K562 (cell line): Measurements from ENCODE around the gene TMEM108. TPM values are rescaled to one million over a fixed set of nuclear protein-coding genes. Genes with fewer than 3 reads are reported as not detected.

Source experiments
- ATAC-seq: fragments of 200-7000 bp; cut with Tn5 transposase; 3 replicates; pipeline ENCODE4 v1.9.1; 2020; ENCODE audit warnings: moderate library complexity
- BruUV-seq: library from RNA; stranded (reverse); fragments of 400-500 nt; replicated peaks from 2 replicates; lab custom pipeline; 2021; lab: Mats Ljungman, UMichigan
- CTCF ChIA-PET: fragments of 300-600 bp; formaldehyde crosslinking; extraction: SDS; loops from one replicate; lab custom pipeline; 2021; ENCODE audit warnings: low intra/inter-chr PET ratio; lab: Yijun Ruan, JAX
- POLR2A ChIA-PET: fragments of 300-600, 350-650 bp; sonication (Branson Sonifier 250); formaldehyde crosslinking; extraction: SDS; loops from one replicate; lab custom pipeline; 2021; ENCODE audit warnings: antibody characterized with exemption, inconsistent platforms; lab: Yijun Ruan, JAX
- DNase-seq, 4 experiments: peaks; one replicate each; pipeline versions ENCODE4 v3.0.0 to v3.0.0-alpha.2; 2011 to 2018; ENCODE audit warnings: low spot score in 3 of 4, mixed read lengths in 3 of 4; ENCODE audit errors: extremely low read depth in 1 of 4
- FAIRE-seq: peaks from 2 replicates; lab custom pipeline; 2011; peaks lifted over from hg19 to GRCh38; lab: Jason Lieb, UNC
- H2AFZ ChIP-seq: 2 replicates; pipeline ENCODE4 v1.6.0; 2011; ENCODE audit warnings: low read depth, low read length, control low read depth, inconsistent platforms
- H3K27ac ChIP-seq: fragments of 200-600 bp; 3 replicates; pipeline ENCODE4 v1.8.0; 2011; ENCODE audit warnings: low read depth, mild to moderate bottlenecking, control low read depth, inconsistent platforms, low read length, moderate library complexity, mixed read lengths; ENCODE audit errors: extremely low read depth
- H3K27me3 ChIP-seq, 2 experiments: fragments of 300-600 bp in 1 of 2; 2 replicates in 1 of 2; 3 replicates in 1 of 2; pipeline versions ENCODE4 v1.6.0 to v1.8.0; 2011; ENCODE audit warnings: inconsistent platforms in 2 of 2, low read length in 2 of 2, mild to moderate bottlenecking in 1 of 2, mixed read lengths in 1 of 2, moderate library complexity in 1 of 2; ENCODE audit not compliant: control insufficient read depth in 2 of 2, insufficient read depth in 2 of 2
- H3K36me3 ChIP-seq: fragments of 300-600 bp; 3 replicates; pipeline ENCODE4 v1.8.0; 2011; ENCODE audit warnings: mild to moderate bottlenecking, low read length, inconsistent platforms; ENCODE audit not compliant: control insufficient read depth, insufficient read depth
- H3K4me1 ChIP-seq, 2 experiments: fragments of 200-600 bp in 1 of 2; replicated peaks in 1 of 2; 2 replicates in 1 of 2; 3 replicates in 1 of 2; pipeline versions ENCODE4 v1.5.1 to v1.8.0; 2011; ENCODE audit warnings: inconsistent platforms in 2 of 2, low read length in 2 of 2, mild to moderate bottlenecking in 1 of 2, mixed read lengths in 1 of 2, moderate library complexity in 1 of 2; ENCODE audit not compliant: control insufficient read depth in 2 of 2, insufficient read depth in 2 of 2
- H3K4me2 ChIP-seq: 2 replicates; pipeline ENCODE4 v1.6.1; 2011; ENCODE audit warnings: low read length, control low read depth, inconsistent platforms, mixed read lengths; ENCODE audit not compliant: insufficient read depth
- H3K4me3 ChIP-seq: fragments of 200-600 bp; sonication (generic), shearing (Covaris generic); 2 replicates; pipeline ENCODE4 v1.5.1; 2016; ENCODE audit warnings: control low read depth, inconsistent platforms
- H3K79me2 ChIP-seq: fragments of 200-600 bp; 3 replicates; pipeline ENCODE4 v1.8.0; 2011; ENCODE audit warnings: low read length, inconsistent platforms; ENCODE audit not compliant: control insufficient read depth, insufficient read depth
- H3K9ac ChIP-seq, 2 experiments: 2 replicates each; pipeline versions ENCODE4 v1.6.0 to v1.6.1; 2011; ENCODE audit warnings: low read depth in 2 of 2, low read length in 2 of 2, control low read depth in 1 of 2, inconsistent platforms in 1 of 2, mild to moderate bottlenecking in 1 of 2, mixed read lengths in 1 of 2; ENCODE audit not compliant: insufficient read depth in 1 of 2
- H3K9me1 ChIP-seq: one replicate; pipeline ENCODE4 v1.6.0; 2011; ENCODE audit warnings: inconsistent platforms, mild to moderate bottlenecking, low read length, moderate library complexity; ENCODE audit not compliant: control insufficient read depth, insufficient read depth
- H3K9me3 ChIP-seq: replicated peaks from 2 replicates; pipeline ENCODE4 v1.5.1; 2011; ENCODE audit warnings: low read depth, low read length, inconsistent platforms; ENCODE audit not compliant: control insufficient read depth, insufficient read depth
- H4K20me1 ChIP-seq: replicated peaks from 2 replicates; pipeline ENCODE4 v1.6.1; 2011; ENCODE audit warnings: low read length, inconsistent platforms, mixed read lengths; ENCODE audit not compliant: control insufficient read depth, insufficient read depth
- AFF4 ChIP-seq: sonication (generic); formaldehyde crosslinking; IDR thresholded peaks from 2 replicates; pipeline ENCODE4 v1.8.0; 2023; ENCODE audit warnings: mild to moderate bottlenecking, missing genetic modification reagents
- CSDE1 ChIP-seq, 2 experiments: fragments of 450-650 bp; IDR thresholded peaks; 2 replicates each; pipeline ENCODE4 v1.6.1; 2016; ENCODE audit warnings: mild to moderate bottlenecking in 1 of 2
- CTCFL ChIP-seq: IDR thresholded peaks from 2 replicates; pipeline ENCODE4 v1.6.1; 2011; ENCODE audit warnings: borderline replicate concordance, low read depth, mild to moderate bottlenecking, moderate library complexity, low read length; ENCODE audit not compliant: insufficient read depth, poor library complexity, severe bottlenecking
- GTF2B ChIP-seq: IDR thresholded peaks from 2 replicates; pipeline ENCODE4 v1.6.1; 2011; ENCODE audit not compliant: insufficient read length; ENCODE audit errors: extremely low read depth
- HDAC8 ChIP-seq: fragments of 450-650 bp; IDR thresholded peaks from 2 replicates; pipeline ENCODE4 v1.6.1; 2016; ENCODE audit warnings: mild to moderate bottlenecking, missing genetic modification characterization, moderate library complexity, missing compliant biosample characterization
- KLF13 ChIP-seq: fragments of 450-650 bp; IDR thresholded peaks from 2 replicates; pipeline ENCODE4 v1.6.1; 2016; ENCODE audit warnings: missing genetic modification characterization, low read depth, mild to moderate bottlenecking, missing compliant biosample characterization, moderate library complexity, borderline replicate concordance
- MYC ChIP-seq, 2 experiments: fragments of 250-450 bp in 1 of 2; sonication (Bioruptor Pico) in 1 of 2; IDR thresholded peaks; 2 replicates each; pipeline versions ENCODE4 v1.5.1 to v1.6.1; 2012 to 2021; ENCODE audit warnings: low read depth in 2 of 2, borderline replicate concordance in 1 of 2, improper control_type of control experiment in 1 of 2, low read length in 1 of 2, mild to moderate bottlenecking in 1 of 2, moderate library complexity in 1 of 2
- PTTG1 ChIP-seq: fragments of 450-650 bp; IDR thresholded peaks from 2 replicates; pipeline ENCODE4 v1.6.1; 2016; ENCODE audit warnings: low read depth, mild to moderate bottlenecking, missing genetic modification characterization, missing compliant biosample characterization
- SNIP1 ChIP-seq: fragments of 450-650 bp; IDR thresholded peaks from 2 replicates; pipeline ENCODE4 v1.7.1; 2017; ENCODE audit warnings: low read depth, mild to moderate bottlenecking
- ZC3H8 ChIP-seq: fragments of 450-650 bp; IDR thresholded peaks from 2 replicates; pipeline ENCODE4 v1.6.1; 2017
- ZNF449 ChIP-seq: fragments of 250-450 bp; sonication (Bioruptor Pico); IDR thresholded peaks from 2 replicates; pipeline ENCODE4 v1.8.0; 2022; ENCODE audit warnings: moderate library complexity, mild to moderate bottlenecking, inconsistent platforms
- WGBS: fragments of 100-300 bp; shearing (Covaris generic); methylation state at CpG from one replicate; pipeline ENCODE4 v1.1.6; 2016; ENCODE audit warnings: low coverage, mixed read lengths; ENCODE audit not compliant: insufficient coverage; ENCODE audit errors: missing lambda C conversion rate; 5-methylcytosine and 5-hydroxymethylcytosine counted together
- in situ Hi-C: fragments of 300-500 bp; cut with MboI; formaldehyde crosslinking; loops from 4 replicates; pipeline ENCODE4 v1.15.0; 2018; ENCODE audit warnings: inconsistent platforms, mixed read lengths
- intact Hi-C: fragments of 100-400 bp; cut with micrococcal nuclease; formaldehyde crosslinking; loops from 2 replicates; pipeline ENCODE4 v1.14.2; 2022
- polyA plus RNA-seq, 8 experiments: library from polyadenylated mRNA; depleted of rRNA in 4 of 8; stranded (reverse) in 5 of 8; unstranded in 3 of 8; fragments of >200 nt; fragmentation: Nextera tagmentation in 2 of 8; fragmentation: Illumina TruSeq in 1 of 8; extraction: Ambion mirVana in 2 of 8; extraction: Trizol in 1 of 8; gene quantifications; 2 replicates each; pipeline versions ENCODE4 v1.2.1 to v1.2.3, GENCODE V29; 2011 to 2014; ENCODE audit warnings: inconsistent platforms in 1 of 8, missing spikeins in 1 of 8
- total RNA-seq, 7 experiments: library from RNA; depleted of rRNA in 6 of 7; stranded (reverse); fragments of >200 nt in 6 of 7; fragmentation: Illumina TruSeq in 2 of 7; extraction: Trizol in 2 of 7; gene quantifications; 2 replicates each; pipeline versions ENCODE4 v1.2.1 to v1.2.3, GENCODE V29; 2011 to 2021; ENCODE audit warnings: low replicate concordance in 1 of 7

The TMEM108 gene
- total and polyA plus RNA-seq, 9 of the 15 experiments (the other 6 are each of a cell fraction or from before 2014, with no cell fraction given) = 0.65 to 11.1 (median 3.4) TPM

GRCh38 chr3:133050891-133051290 is 12.7 kb downstream of the TMEM108 start:
- Histone ChIP-seq H3K27ac (no peak overlapping the region), H3K36me3 (no peaks in the 10 kb centered on the region), H4K20me1 (no peaks in the 10 kb centered on the region), H3K4me3 (no peak overlapping the region), H3K9ac (no peak overlapping the region), H3K4me2 (no peak overlapping the region), H3K27me3 (no peaks in the 10 kb centered on the region), H3K4me1 (no peaks in the 10 kb centered on the region), H2AFZ (no peak overlapping the region), H3K79me2 (no peaks in the 10 kb centered on the region; the same call in 2 of the 3 replicates), H3K9me3 (no peaks in the 10 kb centered on the region), H3K9me1 (no peaks in the 10 kb centered on the region)
- no peak for ATAC-seq
- ChIA-PET POLR2A (no interaction called here), CTCF (no interaction called here)
- intact Hi-C loops = no loop called here
- BruUV-seq = no TSS peak
- FAIRE-seq = no peak
- WGBS = 57% methylated on average over 2 of the region's 2 CpGs
- in situ Hi-C loops = no loop called here
- no peak for DNase-seq
- no peak for TF ChIP-seq AFF4 (CRISPR knock-in tag)
- no peak for TF ChIP-seq ZNF449 (CRISPR knock-in tag)
- no peak for TF ChIP-seq MYC (IDR thresholded peaks at IDR 0.05; ENCODE audit: low read depth, low read length)
- no peak for TF ChIP-seq MYC (CRISPR knock-in tag; IDR thresholded peaks at IDR 0.05; ENCODE audit: borderline replicate concordance, low read depth)
- no peak for TF ChIP-seq HDAC8 (tag)
- TF ChIP-seq CSDE1 (IDR thresholded peaks at IDR 0.05) = no peak
- TF ChIP-seq CTCFL = no peak
- TF ChIP-seq SNIP1 = no peak
- TF ChIP-seq GTF2B = no peak
- TF ChIP-seq ZC3H8 = no peak
- TF ChIP-seq KLF13 (tag) = no peak
- no peak for TF ChIP-seq PTTG1 (tag)
